Stimulated activated CD4-positive, alpha-beta T cell treated with anti-CD3 and anti-CD28 coated beads, Interleukin-15, amount 100 ng/mL, for 24 hours (primary cell): Measurements from ENCODE around the gene PIK3CD.

Source experiments
- DNase-seq: peaks from one replicate; pipeline ENCODE4 v3.0.0-alpha.2; 2020

Gene PIK3CD

DNA sequence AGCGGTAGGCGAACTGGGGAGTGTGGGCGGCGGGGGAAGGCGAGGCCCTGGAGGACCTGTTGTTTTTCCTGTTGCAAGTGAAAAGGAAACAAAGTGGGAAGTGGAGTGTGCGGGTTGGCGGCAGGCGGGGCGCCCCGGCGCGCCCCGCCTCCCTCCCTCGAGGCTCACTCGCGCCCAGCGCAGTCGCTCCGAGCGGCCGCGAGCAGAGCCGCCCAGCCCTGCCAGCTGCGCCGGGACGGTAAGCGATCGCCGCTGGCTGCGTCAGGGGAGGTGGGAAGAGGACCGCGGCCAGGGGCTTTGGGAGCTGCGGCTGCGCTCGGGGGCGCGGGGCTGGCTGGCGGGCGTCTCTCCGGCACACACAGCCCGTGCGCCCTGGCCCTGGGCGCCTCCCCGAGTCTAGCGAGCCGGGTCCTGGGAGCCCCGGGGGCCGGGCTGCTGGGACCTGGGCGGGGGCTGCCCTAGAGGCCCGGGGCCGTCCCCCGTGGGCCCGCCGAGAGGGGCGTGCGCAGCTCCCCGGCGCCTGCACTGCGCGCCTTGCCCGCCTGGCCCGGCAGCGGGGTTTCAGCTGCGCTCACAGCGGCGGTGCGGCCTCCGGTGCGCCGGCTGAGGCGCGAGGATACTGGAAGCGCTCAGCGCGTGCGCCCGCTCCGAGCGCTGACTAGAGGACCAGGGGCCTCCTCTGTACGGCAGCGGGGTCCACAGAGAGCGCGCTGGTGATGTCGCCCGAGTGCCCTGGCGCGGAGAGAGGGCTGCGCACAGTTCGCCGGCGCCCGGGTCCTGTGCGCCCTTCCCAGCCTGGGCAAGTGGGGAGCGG, at the start of gene PIK3CD:
Gene PIK3CD, plus strand, starts transcription at position 167 of the 814 bp plus-strand sequence. CDS start 58,725 bp downstream, outside the sequence.
- DNase-seq, result peak; percentile 67

DNA sequence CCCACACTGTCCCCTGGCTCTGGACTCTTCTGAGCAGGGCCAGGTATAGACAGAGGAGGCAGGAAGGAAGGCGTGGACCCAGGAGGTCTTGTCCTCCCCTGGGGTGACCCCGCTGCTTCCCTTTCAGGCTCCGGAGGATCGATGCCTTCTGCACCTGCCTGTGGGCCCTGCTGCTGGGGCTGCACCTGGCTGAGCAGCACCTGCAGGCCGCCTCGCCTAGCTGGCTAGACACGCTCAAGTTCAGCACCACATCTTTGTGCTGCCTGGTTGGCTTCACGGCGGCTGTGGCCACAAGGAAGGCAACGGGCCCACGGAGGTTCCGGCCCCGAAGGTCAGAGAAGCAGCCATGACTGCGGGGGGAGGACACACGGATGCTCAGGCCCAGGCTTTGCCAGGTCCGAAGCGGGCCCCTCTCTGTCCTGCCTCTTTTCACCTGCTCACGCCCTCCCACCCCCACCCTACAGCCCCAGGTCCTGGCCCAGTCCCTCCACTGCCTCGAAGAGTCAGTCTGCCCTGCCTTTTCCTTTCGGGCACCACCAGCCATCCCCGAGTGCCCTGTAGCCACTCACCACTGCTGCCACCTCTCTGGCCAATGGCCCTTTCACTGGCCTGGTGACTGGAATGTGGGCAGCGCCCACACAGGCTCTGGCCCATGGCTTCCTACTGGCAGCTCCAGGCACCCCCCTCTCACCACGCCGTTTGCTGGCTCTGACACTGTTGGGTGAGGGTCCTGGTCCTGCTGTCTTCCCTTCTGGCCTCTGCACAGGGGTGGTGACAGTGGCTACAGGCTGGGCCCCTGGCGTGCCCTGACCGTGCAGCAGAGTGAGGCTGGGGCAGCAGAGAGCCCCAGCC, 49.4 kb upstream of the PIK3CD start:
- DNase-seq, result no peak

DNA sequence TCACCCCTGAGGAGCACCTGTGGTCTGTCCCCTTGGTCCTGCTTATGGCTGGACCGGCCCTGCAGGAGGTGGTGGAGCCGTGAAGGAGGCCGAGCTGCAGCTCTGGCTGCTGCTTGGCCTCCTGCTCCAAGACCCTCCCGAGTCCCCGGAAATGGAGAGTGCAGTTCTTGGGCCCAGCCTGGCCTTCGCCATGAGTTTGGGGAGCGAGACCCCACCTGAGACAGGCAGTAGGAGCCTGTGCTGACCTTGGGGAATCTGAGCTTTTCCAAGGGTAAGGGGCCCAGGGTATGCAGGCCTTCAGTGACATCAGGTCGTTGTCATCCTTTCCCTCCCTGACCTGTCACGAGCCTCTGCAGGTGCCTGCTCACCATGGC, 48.8 kb upstream of the PIK3CD start:
- no peak for DNase-seq

- no peak for DNase-seq
These were observed 48.2 kb upstream of the PIK3CD start for GRCh38 chr1:9603307-9603706.

DNA sequence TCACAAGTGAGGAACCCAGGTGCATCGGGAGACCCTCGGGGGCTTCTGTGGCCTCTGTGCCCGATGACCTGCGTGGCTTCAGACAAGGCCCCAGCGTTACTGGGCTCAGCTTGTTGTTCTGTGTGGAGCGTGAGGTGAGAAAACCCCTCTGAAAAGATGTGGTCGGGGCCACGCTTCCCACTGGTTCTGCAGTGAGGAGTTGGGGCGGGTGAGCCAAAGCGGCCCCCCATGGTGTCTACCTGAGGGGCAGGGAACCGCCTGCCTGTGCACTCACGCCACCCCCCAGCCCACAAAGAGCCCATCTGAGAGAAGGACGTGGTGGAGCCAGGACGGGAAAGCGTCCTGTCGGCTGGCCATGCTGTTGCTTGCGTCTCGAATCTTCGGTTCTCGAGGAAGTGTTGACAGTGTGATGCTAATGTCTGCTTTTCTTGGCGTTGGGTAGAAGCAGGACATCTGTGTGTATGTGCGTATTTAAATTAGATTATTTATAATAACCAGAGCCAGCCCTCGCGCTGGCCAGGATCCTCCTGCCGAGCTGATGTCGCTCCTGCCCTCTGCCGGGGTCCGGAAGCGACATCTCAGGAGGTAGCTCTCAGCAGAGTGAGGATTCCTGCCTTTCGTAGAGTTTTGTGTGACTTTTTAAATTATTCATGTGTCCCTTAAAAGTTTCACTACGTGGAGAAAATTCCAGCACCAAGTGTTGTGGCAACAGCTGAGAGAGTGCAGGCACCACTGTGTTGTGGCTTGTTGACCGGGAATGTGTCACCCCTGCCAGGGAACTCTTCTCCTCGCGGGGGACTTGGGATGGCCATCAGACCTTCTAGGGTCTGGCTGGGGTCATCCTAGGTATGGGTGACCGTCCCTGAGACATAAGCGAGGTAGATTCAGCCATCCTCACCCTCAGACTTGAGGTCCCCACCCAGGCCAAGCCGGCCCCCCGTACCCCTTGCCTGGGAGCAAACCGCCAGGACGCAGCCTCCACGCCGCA, 47.5 kb upstream of the PIK3CD start:
- no peak for DNase-seq

GRCh38 chr1:9604836-9605235, 46.7 kb upstream of the PIK3CD start:
- no peak for DNase-seq

DNA sequence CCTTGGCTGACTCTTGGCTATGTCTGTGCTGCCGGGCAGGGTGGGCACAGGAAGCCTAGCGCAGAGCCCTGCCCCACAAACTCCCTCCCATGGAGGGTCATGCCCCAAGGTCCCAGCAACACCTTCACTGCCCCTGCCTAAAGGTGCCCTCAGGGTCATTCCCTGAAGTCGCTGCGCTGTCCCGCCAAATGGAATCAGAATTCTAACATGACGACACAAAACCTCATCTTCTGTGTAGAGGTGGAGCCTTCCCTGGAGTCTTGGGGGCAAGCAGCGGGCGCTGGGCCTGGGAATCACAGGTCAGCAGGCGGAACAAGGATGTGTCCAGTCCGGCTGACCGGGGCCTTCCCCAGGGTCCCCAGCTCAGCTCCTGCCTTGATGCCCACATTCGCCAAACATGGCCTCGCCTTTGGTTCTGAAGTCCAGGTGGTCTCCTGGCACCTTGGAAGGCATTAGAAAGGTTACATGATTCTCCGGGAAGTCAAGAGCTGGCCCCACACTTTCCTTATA, 45.5 kb upstream of the PIK3CD start:
- no peak for DNase-seq

- DNase-seq, result no peak
These were observed 45.1 kb upstream of the PIK3CD start for GRCh38 chr1:9606458-9606857.

- no peak for DNase-seq
These were observed 44.6 kb upstream of the PIK3CD start for GRCh38 chr1:9606948-9607347.

- DNase-seq, result no peak
These were observed 44.2 kb upstream of the PIK3CD start for GRCh38 chr1:9607352-9607751.

GRCh38 chr1:9609998-9610397, 41.5 kb upstream of the PIK3CD start:
- no peak for DNase-seq

GRCh38 chr1:9610548-9610947, 41.0 kb upstream of the PIK3CD start:
- no peak for DNase-seq

GRCh38 chr1:9611716-9612115, 39.8 kb upstream of the PIK3CD start:
- no peak for DNase-seq

GRCh38 chr1:9612162-9612845, 39.2 kb upstream of the PIK3CD start:
- no peak for DNase-seq

DNA sequence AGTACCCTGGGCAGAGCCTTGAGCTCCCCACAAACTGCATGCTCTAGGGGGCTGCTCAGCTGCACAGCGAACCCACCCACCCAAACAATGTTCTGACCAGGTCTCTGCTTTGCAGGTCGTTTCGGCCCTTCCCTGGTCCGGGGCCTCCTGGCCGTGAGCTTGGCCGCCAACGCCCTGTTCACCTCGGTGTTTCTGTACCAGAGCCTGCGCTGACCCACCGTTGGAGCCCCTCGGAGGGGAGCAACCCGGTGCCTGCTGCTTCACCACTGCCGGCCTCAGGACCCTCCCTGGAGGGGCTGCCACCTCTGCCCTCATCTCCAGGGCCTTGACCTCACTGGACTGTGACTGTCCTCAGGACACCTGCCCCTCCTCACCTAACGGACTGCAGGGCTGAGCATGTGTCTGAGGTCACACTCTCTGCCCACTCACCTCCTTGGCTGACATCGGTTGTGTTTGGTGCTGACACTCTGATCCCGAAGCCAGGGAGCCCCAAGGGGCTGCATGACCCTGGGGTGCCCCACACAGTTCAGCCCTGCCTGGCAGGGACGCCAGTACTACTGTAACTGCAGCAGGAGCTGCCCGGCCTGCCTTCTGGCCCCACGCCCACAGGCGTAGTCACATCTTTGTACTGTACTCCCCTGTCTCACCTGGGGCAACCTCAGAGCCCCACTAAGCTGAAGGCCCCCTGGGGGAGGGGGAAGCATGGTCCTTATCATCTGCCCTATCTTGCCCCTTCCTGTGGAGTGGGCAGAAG, 38.5 kb upstream of the PIK3CD start:
- no peak for DNase-seq

DNA sequence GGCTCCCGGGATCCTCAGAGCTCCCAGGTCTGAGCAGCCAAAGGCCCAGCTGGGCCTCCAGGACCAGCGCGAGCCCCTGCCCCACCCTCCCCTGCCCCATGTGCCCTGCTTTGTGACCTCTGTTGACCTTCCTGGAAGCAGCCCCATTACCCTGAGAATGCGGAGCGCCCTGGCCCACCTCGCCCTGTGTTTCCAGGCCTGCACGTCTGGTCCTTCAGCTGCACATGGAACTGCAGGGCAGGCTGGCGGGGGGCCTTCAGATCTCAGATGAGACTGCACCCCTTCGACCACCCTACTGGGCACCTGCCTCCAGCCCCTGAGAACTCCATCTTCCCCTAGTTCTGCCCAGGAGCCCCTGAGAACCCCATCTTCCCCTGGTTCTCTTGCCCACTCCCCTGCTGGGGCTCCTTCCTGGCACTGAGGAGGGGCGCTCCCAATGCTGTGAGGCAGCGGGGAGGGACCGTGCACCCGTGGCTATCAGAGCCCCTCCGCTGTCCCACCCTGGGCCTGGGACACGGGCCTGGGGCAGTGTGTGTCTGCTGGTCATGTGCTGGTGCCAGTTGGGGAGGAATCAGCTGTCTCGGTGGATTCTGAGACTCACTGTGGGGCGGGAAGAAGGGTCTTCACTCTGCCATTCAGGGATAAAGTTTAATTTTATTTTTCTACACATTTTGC, 37.8 kb upstream of the PIK3CD start:
- DNase-seq, result no peak

DNA sequence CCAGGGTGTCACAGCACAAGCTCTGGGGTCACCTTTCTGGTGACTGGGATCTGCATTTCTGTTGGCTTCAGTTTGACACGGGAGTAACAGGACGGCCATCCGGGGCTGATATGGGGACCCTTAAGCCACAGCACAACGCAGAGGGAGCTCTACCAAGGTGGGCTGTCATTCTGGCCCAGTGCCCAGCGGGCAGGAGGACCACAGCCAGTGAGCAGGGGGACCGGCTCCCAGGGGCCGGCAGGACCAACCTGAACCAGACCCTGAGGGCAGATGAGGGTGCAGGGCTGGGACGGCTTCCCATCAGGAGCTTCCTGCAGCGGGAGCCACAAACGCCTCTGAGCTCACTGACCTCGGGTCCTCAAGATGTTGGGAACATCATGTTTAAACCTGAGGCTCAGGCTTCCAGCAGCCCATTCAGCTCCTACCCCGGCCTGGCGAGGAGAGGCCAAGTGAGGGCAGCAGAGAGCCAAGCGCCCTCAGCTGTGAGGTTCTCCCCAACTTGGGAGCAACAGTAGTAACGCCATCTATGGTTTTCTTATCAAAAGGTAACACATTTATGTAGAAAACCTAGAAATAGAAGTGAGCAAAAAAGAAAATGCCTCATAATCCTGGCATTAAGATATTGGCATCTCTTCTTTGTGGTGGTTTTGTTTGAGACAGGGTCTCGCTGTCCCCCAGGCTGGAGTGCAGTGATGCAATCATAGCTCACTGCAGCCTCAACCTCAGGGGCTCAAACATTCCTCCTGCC, 36.0 kb upstream of the PIK3CD start:
- peak; percentile 70 for DNase-seq

DNA sequence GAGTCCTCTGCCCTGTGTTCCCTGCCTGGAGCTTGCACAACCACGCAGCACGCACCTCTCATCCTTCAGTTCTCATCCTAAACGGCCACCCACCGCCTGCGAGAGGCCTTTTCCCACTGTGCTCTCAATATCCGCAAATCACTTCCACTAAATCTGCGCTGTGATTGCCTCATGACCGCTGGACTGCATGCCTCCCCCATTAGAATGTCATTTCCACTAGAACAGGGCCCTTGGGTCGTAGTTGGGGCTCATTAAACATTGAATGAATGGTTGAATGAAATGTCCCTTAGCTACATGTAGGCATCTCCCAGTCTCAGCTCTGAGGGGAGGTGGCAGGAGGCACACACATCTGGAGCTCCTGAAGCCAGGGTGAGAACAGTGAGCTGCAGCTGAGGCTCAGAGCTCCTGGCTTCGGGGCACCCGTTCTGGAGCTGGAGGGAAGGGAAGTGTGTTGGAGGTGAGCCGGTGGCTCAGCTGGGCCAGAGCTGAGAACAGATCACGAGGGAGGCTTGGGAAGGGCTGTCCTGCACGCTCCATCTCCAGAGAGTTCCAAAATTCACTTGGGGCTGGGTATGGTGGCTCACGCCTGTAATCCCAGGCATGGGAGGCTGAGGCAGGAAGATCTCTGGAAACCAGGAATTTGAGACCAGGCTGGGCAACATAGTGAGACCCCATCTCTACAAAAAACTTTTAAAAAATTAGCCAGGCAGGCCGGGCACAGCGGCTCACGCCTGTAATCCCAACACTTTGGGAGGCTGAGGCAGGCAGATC, 32.4 kb upstream of the PIK3CD start:
- no peak for DNase-seq

- DNase-seq, result no peak
These were observed 30.5 kb upstream of the PIK3CD start for GRCh38 chr1:9621032-9621431.
